Measurements from ENCODE around the gene NUFIP2.
"Not testable (repeated sequence)": the region's sequence is repeated elsewhere in the genome, so short reads cannot be mapped to it uniquely, and the experiment has no call there.

The NUFIP2 gene

DNA sequence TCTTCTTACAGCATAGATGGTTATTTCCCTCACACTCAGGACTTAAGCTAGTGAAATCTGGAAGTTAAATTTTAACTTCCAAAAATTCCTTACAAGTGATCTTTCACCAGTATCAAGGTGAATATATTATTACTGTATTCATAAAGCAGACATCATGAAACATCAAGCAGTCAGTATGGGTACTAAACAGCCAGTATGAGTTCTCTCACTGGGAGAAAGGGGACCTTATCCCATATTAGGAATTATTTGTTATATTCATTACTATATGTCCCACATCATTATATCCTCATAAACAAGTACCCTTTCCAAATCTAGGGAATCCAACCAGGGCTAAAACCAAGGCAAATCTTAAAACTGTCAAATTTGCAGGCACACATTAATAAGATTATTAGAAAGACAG lies 15.3 kb downstream of the NUFIP2 start:
- no peak for DNase-seq

DNA sequence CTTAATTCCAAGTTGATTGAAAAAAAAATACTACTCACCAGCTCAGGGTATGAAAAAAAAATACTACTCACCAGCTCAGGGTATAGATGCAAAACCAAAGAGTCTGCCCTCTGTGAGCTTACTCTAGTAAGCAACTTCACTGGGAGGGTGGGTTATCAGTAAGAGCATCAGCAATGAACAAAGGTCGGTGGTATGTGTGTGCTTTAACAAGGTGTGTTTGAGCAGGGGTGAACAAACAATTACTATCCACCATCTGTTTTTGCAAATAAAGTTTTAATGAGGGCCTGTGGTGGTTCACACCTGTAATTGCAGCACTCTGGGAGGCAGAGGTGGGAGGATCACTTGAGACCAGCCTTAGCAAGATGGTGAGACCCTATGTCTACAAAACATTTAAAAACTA lies 20.0 kb downstream of the NUFIP2 start:
- no peak for DNase-seq

DNA sequence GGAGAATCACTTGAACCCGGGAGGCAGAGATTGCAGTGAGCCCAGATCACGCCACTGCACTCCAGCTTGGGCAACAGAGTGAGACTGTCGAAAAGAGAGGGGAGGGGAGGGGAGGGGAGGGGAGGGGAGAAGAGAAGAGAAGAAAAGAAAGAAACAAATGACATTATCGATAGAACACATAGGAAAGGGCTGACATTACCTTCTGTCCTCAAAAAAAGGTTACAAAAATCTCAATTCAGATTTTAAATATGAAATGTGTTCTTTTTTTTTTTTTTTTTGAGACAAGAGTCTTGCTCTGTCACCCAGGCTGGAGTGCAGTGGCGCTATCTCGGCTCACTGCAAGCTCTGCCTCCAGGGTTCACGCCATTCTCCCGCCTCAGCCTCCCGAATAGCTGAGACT lies 22.0 kb downstream of the NUFIP2 start:
- not testable (repeated sequence) for DNase-seq

DNA sequence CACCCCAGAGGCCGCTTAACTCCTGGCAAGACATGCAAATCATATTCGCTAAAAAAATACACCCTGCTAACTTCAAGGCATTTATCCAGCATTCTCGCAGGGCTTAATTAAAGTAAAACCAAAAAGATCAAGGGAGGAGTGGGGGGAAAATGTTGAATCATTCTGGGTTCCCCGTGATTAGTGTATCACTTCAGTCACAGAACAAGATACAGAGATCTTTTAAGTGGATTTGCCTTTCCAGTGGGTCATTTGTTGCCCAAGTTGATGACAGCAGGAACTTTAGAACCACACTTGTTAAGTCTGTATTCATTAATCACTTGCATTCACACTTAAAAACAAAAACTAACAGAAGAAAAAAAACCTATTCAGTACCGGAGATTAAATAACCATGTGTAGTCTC lies 30.0 kb downstream of the NUFIP2 start:
- DNase-seq, result no peak

DNA sequence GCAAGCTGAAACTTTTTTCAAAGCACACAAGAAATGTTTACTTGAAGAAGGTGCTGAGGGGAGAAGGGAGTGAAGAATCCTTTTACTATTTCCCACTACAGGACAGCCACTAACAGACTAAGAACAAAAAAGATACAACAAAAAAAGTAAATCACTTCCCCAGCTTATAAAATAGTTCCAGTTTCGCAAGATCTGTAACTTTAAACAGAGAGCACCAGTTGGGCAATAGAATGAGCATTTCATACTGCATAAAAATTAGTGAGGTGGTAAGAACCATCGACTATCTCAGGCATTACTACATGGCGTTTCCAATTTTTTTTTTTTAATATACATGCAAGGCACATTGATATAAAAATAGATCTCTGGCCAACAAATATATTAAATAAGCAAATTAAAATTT lies 36.2 kb downstream of the NUFIP2 start:
- DNase-seq, result no peak

DNA sequence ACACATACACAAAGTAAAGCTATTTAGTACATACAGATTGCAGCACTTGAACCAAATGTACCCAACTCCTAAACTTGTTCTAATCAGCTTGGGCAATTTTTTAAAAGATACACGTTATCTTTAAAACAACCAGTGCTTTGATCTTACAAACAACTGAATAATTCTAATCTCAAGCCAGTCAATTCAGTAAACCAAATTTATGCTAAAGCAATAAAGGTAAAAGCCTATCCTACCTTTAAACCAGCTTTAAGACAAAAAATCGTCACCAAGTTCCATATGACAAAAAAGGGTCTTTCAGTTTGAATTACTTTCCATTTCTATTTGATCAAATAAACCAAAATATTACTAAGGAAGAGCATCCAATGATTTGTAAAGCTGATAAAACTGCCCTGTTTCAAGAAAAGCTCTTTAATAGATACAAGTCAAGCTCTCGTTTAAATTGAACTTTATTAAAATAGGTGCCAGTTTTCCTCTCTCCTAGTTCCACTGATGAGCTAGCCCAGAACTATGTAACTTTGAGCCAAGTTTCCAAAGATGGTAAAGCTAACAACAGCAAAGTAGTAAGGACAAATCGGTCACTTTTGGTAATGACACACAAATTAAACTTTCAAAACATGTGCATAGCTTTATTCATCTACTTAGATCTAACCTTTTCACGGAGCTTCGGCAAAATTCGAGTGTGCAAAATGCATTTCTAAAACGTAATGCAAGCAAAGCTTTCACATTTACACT lies 37.0 kb downstream of the NUFIP2 start:
- no peak for DNase-seq

DNA sequence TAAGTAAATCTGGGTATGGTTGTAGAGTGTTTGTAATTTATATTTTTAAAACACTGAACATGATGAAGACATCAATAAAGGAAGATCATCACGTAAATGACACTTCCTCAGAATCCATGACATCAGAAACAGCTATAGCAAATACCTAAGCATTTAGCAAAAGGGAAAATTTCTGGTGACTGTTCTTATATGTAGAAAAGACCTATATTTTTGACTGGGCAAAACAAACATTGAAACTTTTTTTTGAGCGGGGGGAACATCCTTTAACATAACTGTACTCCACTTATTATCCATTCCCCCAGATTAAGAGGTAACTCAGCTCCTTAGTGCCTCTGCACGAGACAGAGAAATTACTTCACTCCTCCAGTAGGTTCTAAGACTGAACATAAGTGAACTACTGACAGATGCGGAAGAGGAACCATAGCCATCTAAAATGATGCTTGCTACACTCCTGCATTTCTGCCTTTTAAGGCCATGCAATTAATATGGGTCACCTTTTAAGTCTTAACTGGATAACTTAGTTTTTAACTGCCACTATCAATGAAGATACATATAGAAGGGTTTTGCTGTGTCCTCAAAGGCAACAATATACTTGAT lies 37.9 kb downstream of the NUFIP2 start:
- DNase-seq, result no peak

DNA sequence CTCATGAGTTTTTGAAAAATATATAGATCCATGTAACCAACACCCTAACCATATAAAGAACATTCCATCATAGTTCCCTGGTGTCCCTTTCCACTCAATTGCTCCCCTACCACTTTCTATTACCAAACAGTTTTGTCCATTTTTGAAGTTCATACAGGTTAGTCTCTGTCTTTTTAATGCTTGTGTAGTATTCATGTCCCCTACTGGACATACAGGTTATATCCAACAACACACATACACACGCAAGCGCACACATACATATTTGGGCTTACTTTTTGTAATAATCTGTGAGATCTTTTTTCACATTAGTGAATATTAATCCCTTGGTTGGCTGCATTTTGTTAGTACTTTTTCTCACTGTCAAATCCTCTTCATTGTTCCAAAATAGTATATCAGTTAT lies 40.9 kb downstream of the NUFIP2 start:
- no peak for DNase-seq

DNA sequence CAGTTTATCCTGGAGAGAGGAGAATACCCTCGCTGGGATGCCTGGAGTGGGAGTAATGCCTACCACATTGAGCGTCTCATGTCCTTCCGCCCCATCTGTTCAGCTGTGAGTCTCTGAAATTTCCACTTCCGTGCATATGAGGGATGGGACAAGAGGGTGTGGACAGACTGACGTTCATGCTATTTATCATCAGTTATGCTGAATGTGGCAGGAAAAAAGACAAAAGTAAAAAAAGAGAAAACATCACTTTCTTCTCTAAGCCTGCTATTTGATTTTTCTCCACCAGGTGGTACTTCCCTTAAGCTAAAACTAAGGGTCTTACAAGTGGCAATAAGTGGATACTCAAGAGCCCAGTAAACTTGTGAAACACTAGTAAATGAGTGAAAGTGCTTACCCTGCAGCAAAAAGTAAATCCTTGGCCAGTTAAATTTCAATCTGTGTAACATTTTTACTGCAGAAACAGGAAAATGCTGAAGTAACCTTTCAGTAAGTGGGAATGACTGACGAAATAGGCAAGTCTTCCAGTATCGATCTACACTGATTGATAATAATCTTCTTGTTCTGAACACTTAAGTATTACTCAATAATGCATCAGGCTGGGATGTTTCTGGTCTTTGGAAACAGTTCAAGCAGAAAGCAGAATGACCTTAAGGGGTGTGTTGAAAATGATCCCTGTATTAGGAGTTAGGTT lies 41.7 kb downstream of the NUFIP2 start:
- peak in 1 of 2 donors; percentile 21 for DNase-seq

DNA sequence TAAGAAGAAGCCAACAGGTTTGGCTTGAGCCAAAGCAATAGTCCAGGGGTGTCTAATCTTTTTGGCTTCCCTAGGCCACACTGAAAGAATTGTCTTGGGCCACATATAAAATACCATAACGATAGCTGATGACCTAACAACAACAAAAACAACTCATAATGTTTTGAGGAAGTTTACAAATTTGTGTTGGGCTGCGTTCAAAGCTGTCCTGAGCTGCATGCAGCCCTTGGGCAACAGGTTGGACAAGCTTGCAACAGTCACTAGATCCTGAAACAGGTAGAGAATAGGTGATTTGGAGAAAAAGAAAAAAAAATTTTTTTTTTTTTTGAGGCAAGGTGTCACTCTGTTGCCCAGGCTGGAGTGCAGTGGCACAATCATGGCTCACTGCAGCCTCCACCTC lies 42.8 kb downstream of the NUFIP2 start:
- DNase-seq, result no peak

DNA sequence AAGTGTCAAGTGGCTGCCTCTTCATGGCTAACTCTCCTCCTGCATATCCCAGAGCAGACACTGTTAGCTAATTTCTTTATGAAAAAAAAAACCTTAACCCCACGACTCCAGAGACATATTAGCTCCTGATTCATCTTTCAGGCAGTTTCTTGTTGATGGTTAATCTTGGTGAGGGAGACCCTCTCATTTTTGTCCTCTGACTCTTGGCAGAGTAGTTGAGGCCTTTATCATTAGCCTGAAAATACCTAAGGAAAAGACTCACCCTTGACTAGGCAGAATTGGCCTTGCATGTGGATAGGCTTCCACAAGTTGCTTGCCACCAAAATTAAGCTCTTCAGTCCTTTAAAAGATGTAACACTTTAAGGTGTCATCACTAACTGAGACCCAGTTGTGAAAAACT lies 43.3 kb downstream of the NUFIP2 start:
- no peak for DNase-seq

DNA sequence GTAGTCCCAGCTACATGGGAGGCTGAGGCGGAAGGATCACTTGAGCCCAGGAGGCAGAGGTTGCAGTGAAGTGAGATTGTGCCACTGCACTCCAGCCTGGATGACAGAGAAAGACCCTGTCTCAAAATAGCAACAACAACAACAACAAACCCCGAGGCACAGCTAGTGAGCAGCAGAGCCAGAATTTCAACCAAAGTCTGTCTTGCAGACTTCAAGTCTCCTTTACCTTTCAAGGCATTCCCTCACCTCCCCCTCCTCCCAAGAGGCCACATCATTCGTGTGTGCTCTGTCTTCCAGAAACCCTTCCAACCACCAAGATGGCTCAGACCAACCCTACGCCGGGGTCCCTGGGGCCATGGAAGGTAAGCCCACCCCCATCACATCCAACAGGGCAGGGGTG lies 45.1 kb downstream of the NUFIP2 start:
- no peak for DNase-seq

DNA sequence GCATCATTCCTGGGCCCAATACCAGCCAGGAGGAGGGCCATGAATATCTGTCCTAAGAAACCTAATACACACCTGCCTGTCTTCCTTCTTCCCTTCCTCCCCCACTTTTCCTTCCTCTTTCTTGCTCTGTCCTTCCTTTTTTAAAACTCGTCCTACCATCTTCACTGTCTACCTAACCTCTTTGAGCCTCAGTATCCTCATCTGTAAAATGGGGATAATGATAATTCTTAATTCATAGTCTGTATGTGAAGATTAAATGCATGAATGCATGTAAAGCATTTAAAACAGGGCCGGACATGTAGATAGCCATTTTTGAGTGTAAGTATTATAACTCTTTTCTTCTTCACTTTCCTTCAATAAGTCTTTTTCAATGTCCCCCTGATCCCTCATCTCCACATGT lies 46.7 kb downstream of the NUFIP2 start:
- DNase-seq, result no peak

DNA sequence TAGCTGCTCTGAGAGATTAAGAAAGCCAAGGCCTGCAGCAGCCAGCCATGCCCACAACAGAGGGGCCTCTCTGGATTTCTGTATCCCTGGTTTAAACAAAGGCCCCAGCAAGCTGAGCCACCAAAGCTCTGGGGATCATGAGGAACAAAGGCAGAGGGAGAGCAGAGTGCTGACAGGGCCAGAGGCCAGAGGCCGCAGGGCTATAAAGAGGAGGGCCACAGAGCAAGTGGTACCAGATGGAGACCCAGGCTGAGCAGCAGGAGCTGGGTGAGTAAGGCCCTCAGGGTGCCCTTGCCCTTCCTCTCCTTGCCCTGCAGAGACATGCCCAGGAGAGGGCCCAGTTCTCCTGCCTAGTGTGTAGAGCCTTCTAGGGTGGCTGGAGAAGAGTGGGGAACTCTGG lies 47.3 kb downstream of the NUFIP2 start, which contains the start of gene CRYBA1:
Gene CRYBA1, plus strand, starts transcription at position 232 of the 400 bp plus-strand sequence. Its CDS starts 5 bp downstream, at position 237.
- no peak for DNase-seq

DNA sequence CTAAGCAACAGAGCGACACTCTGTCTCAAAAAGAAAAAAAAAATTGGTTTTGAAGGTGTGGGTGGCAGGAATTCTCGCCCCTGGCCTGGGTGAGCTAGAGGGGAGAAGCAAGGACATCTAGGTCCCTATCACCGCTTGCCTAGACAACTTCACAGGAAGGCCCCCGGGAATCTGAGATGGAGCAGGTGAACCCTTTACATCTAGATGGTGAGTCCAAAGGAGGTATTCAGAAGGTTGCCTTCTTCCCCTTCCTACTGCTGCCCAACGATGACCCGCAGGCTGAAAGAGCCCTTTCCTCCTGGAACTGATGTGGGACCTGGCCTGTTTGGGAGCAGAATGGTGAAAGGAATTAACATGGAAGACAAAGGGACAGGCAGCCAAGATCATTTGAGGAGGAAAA lies 48.5 kb downstream of the NUFIP2 start:
- DNase-seq, result no peak

DNA sequence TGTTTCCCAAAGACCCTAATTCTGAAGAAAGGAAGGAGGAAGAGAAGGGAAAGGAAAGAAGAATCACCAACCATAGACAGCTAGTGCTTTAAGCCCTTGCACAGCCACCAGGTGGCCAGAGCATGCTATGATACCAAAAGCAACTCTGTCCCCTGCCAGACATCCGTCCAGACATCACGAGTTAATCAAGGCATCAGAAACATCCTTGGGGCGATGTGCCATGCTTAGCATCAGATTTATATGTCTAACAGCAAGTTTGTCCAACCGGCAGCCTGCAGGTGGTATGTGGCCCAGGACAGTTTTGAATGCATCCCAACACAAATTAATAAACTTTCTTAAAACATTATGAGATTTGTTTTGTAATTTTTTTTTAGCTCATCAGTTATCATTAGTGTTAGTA lies 50.2 kb downstream of the NUFIP2 start:
- DNase-seq, result no peak

DNA sequence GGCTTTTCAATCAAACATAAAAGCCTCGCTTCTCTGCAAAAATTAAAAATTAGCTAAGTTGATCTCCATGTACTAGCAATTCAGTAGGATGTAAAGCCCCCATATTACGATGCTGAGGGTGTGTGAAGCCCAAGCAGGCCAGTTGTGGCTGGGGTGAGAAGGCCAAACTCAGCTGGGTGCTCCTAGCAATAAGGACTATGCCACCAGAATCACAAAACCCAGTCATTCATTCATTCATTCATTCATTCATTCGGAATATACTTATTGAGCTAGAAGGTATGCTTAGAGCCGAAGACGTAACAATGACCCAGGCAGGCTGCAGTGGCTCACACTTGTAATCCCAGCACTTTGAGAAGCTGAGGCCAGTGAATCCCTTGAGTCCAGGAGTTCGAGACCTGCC lies 51.2 kb downstream of the NUFIP2 start:
- no peak for DNase-seq

DNA sequence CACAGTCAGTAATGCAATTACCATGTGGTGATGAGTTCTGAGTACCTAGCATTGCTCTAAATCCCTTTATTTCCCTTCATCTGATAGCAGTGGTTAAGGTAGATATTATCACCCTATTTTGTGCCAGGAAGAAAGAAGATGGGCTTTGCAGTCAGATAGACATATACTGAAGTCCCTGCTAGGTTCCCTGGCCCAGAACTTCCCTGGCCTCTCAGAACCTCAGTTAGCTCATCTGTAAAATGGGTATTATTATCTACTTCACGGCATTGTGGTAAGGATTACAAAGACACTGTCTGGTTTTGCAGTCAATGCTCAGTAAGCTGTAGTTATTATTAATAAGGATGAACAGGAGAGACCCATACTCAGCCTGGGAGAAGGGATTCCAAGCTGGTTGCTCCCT lies 51.9 kb downstream of the NUFIP2 start:
- DNase-seq, result no peak

DNA sequence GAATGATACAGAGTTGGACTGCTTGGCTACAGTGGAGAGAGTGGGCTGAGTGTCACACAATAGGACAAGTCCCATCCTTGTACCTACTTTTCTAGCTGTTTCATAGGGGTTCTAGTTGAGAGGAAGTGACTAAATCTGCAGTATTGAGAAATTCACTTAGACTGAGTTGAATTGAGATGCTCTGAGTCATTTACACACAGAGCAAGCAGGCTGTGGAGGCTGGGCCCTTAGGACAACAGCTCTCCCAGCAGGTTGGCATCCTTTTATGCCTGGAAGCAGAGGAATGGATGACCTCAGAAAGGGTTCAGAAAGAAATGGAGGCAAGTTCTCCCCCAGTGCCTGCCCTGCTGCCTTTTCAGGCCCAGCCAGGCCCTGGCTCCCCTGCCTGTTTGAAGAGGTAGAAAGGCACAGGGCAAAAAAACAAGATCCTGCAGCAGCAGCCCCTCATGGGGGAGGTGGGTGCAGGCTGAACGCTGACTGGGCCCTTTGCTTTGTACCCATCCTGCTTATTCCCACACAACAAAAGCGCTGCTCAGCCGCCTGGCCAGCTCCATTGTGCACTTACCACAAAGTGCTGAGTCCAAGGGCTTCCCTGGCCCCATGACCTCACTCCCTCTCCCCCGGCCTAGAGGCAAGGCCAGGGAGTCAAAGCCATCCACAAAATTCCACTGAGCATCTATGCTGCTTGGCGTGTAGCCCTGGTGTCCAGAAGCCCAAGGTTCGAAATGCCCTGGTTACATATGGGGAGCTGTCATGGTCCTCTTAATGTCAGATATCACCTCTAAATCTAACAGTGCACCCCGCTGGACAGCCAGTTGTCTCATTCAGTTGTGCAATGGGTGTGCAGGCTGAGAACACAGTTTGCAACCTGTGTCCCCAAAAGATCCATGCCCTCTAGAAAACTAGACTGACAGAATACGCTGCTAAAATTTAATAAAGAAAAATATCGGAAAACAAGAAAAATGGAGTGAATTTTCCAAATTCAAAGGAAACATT lies 52.7 kb downstream of the NUFIP2 start:
- peak in 1 of 2 donors; percentile 36 for DNase-seq

DNA sequence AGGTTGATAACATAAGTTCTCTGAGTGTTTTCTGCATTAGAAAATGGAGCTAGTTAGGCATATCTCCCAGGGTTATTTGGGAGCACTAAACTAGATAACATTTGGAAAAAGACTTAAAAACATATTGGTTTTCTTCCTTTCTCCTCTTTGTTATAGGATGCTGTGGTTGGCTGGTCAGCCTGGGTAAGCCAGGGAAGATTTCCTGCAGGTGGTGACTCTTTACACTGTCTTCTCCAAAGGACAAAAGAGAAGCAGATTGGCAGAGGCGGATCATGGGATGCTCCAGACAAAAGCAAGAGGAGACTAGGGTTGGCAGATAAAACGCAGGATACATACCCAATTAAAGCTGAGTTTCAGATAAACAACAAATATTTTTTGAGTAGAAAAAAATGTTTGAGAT lies 53.5 kb downstream of the NUFIP2 start:
- no peak for DNase-seq

DNA sequence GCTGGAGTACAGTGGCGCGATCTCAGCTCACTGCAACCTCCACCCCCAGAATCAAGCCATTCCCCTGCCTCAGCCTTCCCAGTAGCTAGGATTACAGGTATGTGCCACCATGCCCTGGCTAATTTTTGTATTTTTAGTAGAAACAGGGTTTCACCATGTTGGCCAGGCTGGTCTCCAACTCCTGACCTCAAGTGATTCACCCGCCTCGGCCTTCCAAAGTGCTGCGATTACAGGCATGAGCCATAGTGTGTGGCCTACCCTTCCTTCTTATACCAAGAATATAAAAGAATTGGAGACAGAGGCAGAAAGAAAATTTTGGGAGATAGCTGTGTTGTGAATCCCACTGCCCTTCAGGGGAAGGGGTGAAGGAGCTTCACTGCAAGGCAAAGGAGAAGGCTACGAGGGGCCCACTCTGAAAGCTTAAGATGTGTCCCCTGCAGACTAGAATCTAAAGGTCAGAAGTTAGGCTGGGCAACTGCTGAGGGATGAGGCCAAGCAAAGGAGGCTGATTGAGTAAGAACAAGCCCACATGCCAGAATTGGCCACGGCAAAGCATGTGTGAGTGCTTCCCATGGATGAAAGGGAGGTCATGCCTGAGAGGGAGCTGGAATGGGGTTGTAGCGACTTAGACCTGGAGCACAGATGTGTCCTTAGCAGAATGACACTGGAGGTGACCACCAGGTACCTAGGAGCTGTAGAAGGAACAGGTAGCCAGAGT lies 55.7 kb downstream of the NUFIP2 start:
- no peak for DNase-seq

DNA sequence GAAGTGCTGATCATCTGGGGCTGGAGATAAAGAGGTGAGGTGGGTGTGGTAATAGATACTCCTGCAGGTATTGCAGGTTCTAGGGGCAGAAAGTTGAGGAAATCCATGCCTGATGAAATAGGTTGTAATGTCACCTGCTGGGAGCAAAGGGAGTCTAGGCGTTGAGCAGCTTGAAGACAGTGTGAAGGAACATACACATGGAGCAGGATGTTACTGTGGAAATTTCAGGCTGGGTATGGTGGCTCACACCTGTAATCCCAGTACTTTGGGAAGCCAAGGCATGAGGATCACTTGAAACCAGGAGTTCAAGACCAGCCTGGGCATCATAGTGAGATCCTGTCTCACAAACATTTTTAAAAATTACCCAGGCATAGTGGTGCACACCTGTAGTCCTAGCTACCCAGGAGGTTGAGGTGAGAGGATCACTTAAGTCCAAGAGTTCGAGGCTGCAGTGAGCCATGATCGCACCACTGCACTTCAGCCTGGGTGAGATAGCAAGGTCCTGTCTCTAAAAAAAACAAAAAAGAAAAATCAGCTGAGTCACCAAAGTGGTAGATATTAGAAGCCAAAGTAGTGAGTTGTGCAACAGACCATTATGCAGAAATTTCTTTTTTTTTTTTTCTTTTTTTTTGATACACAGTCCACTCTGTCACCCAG lies 56.3 kb downstream of the NUFIP2 start:
- DNase-seq, result no peak

All from CD4-positive, alpha-beta T cell treated with Interleukin-1 beta for 1 hour (primary cell).